ENCODE results near the gene NPPA.
"Not testable (repeated sequence)": the region's sequence is repeated elsewhere in the genome, so short reads cannot be mapped to it uniquely, and the experiment has no call there.

Gene NPPA

DNA sequence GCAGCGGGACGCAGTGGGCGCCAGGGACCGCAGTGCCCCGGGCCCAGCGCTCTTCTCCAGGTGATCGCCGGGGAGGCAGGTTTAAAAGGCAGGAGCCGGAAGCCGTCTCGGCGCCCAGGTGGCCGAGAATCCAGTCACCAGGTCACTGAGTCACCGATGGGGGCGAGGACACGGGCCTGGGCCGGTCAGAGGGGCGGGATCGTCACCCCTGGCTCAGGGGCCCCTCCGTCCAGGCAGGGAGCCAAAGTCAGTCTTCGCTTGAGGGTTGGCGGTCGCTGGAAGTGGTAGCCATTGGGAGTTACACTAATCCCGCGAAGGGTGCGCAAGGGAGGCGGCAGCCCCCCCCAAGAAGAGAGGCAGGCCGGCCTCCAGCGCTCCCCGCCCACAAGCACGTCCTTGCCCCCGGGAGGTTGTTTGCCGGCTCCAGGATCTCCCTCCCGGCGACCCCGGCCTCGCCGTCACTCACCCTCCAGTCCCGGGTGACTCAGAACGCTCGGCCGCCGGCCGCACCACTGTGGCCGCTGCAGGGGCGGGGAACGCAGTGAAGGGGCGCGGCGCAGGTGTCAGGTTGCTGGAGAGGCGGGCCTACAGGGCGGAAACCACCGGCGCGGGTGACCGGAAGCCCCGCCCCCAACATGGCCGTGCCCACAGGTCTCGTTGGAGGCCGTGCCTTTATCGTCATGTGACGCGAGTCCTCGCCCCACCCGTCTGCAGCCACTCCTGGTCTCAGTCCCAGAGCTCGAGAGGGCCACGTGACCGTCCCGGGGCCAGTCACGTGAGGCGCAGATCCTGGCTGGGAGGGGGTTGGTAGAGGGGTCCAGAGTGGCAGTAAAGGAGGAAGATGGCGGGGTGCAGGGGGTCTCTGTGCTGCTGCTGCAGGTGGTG, 41.9 kb downstream of the NPPA start, which contains the start of the genes CLCN6 and MTHFR:
CLCN6 (plus strand) TSS at position 770 of the 885 bp plus-strand sequence; CDS start at position 842, 72 bp downstream.
MTHFR (minus strand) TSS at position 543 of the 885 bp plus-strand sequence. CDS start 2,848 bp downstream, outside the sequence.
- peak; percentile 100 for DNase-seq

DNA sequence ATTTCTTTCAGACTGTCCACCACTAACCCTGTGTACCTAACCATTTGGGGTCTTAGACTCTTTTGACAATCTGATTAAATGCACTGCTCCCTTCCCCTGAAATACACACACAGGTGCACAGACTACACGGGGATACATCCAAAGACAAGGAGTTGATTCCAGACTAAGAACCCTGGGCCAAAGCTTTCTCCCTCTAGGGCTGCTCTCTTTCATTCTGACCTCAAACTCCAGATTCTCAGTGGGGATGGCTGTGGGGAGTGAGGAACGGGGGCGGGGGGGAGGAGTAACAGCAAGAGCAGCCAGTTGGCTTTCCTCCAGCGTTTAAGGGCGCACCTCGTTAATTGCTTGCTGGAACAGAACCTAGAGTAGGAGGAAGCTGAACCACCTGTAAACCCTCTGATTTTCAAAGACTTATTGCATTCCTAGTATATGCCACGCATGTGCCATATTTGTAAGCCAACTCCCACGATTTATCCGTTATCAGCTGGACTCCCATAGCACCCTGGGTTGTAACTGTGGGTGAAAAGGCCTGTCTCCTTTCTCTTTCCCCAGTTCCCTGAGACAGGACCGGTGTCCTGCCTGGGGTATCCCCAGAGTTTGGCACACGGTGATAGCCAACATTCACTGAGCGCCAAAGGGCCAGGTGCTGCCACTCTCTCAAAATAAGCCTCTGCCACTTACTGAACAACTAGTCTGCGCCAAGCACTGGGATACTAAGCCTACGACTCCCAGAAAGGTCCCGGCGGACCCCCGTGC, 42.7 kb downstream of the NPPA start:
- DNase-seq, result peak; percentile 91

DNA sequence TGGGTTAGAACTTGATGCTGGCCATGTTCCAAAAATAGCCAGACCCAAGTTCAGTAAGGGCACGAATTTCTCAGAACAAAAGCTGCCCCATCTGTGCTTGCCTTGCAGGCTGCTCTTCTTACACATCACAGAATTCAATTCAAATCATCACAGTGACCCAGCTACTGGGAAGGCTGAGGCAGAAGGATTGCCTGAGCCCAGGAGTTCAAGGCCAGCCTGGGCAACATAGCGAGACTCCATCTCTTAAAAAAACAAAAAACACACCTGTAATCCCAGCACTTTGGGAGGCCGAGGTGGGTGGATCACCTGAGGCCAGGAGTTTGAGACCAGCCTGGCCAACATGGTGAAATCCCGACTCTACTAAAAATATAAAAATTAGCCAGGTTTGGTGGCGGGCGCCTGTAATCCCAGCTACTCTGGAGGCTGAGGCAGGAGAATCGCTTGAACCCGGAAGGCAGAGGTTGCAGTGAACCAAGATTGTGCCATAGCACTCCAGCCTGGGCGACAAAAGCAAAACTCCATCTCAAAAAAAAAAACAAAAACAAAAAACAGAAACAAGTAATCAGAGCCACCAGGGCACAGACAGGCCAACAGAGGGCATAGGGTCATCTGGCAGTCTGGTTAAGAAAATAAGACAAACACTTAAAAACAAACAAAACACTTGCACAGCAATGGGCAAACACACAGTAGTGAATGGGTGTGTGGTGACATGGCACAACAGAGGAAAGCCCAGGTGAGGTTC, 43.5 kb downstream of the NPPA start:
- not testable (repeated sequence) for DNase-seq

DNA sequence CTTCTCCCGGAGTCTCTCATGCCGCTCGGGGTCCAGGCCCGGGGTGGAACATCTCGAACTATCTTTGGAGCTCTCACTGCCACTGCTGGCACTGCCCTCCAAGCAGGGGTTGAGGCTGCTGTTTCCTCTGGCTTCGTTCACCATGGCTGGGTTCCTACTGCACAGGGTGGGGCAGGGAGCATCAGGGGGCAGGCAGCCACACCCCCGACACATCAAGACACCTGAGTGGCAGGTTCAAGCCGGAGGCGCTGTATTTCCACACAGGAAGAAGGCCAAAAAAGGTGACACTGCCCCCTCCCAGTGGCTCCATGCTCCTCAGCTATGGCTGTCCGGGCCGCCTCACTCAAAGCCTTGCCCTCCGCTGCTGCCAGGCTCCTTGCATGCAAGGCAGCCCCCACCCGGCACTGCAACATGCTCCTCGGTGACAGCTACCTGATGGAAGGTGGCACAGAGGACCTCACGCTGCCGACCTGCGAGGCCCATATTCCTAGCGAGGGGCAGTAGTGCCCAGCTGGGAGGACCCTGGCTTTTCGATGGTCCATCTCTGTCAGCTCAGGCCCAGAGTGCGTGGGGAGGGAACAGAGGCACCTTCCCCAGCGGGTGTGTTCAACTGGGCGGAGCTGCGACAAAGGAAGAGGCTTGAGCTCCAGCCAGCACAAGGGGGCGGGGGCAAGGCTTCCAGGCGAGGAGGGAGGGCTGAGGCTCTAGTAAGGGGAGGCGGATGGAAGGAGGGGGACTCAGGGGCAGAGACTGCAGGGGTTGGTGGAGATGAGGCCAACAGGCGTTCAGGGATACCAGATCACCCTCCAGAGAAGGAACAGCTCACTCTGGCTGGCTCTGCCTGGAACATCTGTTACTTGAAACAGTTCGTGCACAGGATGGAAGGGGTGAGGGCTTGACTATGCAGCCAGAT, 44.4 kb downstream of the NPPA start:
- DNase-seq, result peak; percentile 96

- peak; percentile 72 for DNase-seq
Observed at GRCh38 chr1:11802616-11802972, 45.0 kb downstream of the NPPA start.

DNA sequence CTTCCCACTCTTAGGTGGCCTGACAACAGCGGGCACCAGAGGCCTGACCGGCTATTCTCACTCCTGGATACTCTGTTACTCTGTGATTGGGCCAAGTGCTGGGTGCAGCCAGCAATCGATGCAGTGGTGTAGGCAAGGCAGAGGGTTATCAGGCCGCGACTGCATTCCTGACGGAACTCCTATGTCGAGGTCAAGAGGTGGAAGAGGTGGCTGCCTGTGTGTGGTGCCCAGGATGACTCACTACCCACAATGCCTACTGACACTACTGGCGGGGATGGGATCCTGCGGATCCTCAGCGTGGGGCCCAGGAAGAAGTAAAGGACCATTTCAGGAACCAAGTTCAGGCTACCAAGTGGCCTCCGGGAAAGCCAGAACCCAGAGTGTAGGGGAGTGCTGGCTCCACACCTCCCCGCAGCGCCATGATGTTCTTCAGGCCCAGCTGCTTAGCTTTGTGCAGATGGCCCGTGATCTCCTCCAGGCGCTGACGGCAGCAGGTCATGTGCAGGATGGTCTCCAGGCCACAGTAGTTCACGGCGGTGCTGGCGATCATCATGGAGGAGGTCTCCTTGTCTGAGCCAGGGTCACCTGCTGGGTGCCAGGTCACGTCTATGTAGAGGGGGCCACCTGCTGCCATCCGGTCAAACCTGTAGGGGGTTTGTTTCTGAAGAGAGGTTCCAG, 46.7 kb downstream of the NPPA start:
- DNase-seq, result no peak

DNA sequence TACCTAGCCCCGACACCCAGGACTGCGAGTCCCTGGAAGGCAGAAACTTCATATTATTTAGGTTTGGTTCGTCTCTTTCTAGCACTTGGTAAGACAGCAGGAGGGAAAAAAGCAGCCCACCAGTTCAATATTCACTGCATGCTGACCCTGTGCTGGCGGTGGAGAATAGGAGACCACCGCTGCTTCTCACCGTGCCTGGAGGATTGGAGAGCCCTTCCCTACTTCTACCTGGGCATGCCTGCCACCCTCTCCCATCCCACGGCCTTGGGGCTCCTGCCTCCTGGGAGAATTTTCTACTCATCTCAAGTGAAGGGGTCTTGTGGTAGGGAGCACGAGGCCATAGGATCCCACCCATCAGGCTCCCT, 47.2 kb downstream of the NPPA start:
- no peak for DNase-seq

DNA sequence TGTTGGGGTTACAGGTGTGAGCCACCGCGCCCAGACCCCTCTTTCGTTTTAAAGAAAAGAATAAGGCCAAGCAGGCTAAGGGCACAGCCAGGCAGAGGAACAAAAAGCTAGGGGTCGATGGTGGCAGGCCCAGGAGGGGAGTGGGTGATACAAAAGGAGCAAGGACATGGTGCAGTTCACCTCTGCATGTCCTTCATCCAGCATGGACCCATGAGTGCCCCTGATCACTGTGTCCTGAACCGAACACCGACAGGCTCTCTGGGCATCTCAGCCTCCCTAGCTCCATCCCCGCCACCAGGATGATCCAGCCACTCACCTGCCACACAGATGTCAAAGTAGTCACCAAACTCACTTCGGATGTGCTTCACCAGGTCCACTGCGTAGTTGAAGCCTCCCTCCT, 47.7 kb downstream of the NPPA start:
- DNase-seq, result no peak

- DNase-seq, result no peak
Observed at GRCh38 chr1:11799099-11799498, 48.5 kb downstream of the NPPA start.

- DNase-seq, result peak; percentile 94
Observed at GRCh38 chr1:11797525-11798216, 49.9 kb downstream of the NPPA start.

DNA sequence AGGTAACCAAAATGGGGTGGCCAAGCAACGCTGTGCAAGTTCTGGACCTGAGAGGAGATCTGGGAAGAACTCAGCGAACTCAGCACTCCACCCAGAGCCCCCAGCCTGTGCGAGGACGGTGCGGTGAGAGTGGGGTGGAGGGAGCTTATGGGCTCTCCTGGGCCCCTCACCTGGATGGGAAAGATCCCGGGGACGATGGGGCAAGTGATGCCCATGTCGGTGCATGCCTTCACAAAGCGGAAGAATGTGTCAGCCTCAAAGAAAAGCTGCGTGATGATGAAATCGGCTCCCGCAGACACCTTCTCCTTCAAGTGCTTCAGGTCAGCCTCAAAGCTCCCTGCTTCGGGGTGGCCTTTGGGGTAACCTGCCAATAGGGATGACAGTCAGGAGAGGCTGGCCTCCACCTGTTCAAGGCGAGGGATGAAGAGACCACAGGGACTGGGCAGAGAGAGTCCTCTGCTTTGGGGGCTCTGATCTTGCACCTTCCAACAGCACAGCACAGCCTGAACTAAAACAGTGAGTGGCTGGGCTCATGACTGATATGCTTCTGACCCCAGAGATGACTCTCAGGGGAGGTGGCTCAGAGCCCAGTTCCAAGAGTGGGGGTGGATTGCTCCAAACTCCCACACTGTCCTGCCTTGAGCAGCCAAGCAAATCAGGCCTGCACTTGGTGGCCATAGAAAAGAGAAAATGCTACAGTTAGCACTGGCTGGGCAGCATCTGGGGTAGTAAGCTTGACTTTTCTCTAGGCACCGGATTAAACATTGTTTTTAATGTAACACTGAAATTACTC, 51.4 kb downstream of the NPPA start:
- peak; percentile 73 for DNase-seq

All from hematopoietic multipotent progenitor cell treated with erythropoietin and hydrocortisone succinate and interleukin-3 and kit ligand, for 6 days (in vitro differentiated cells).